H9 (cell line): Measurements from ENCODE around the gene TP53. TPM values are rescaled to one million over a fixed set of nuclear protein-coding genes. Genes with fewer than 3 reads are reported as not detected.

Experiments
- DNase-seq: peaks from one replicate; pipeline ENCODE4 v3.0.0-alpha.2; 2017
- H2AFZ ChIP-seq: one replicate; pipeline ENCODE4 v1.6.1; 2013; ENCODE audit warnings: mild to moderate bottlenecking, low read length, control low read depth, moderate library complexity
- H2AK5ac ChIP-seq: 2 replicates; pipeline ENCODE4 v1.6.1; 2013; ENCODE audit warnings: low read length, control low read depth, mixed read lengths; ENCODE audit not compliant: insufficient read length
- H2BK120ac ChIP-seq: one replicate; pipeline ENCODE4 v1.6.1; 2013; ENCODE audit warnings: low read depth, mild to moderate bottlenecking, low read length, control low read depth, inconsistent platforms; ENCODE audit not compliant: poor library complexity, severe bottlenecking
- H2BK12ac ChIP-seq: 2 replicates; pipeline ENCODE4 v1.6.1; 2013; ENCODE audit warnings: low read length, control low read depth, mixed read lengths, low read depth; ENCODE audit not compliant: insufficient read length
- H2BK15ac ChIP-seq: 2 replicates; pipeline ENCODE4 v1.6.1; 2013; ENCODE audit warnings: low read depth, low read length, control low read depth
- H2BK20ac ChIP-seq: one replicate; pipeline ENCODE4 v1.6.1; 2013; ENCODE audit warnings: low read depth, mild to moderate bottlenecking, low read length, control low read depth, inconsistent platforms; ENCODE audit not compliant: poor library complexity, severe bottlenecking
- H2BK5ac ChIP-seq: 2 replicates; pipeline ENCODE4 v1.6.1; 2013; ENCODE audit warnings: low read length, control low read depth, mixed read lengths; ENCODE audit not compliant: insufficient read length
- H3K14ac ChIP-seq: 2 replicates; pipeline ENCODE4 v1.6.1; 2013; ENCODE audit warnings: low read length, control low read depth; ENCODE audit not compliant: insufficient read depth
- H3K18ac ChIP-seq: 2 replicates; pipeline ENCODE4 v1.6.1; 2013; ENCODE audit warnings: low read depth, mild to moderate bottlenecking, mixed read lengths, low read length, control low read depth; ENCODE audit not compliant: insufficient read length
- H3K23ac ChIP-seq: 2 replicates; pipeline ENCODE4 v1.6.1; 2013; ENCODE audit warnings: low read length, control low read depth, mixed read lengths, low read depth; ENCODE audit not compliant: insufficient read length
- H3K23me2 ChIP-seq: 2 replicates; pipeline ENCODE4 v1.6.1; 2013; ENCODE audit warnings: low read depth, mild to moderate bottlenecking, mixed read lengths, low read length, control low read depth; ENCODE audit not compliant: insufficient read length, poor library complexity, severe bottlenecking
- H3K27ac ChIP-seq: 2 replicates; pipeline ENCODE4 v1.5.1; 2013; ENCODE audit warnings: low read length, control low read depth, mixed read lengths, low read depth; ENCODE audit not compliant: insufficient read length
- H3K27me3 ChIP-seq: 2 replicates; pipeline ENCODE4 v1.6.1; 2013; ENCODE audit warnings: low read length, control low read depth, inconsistent platforms; ENCODE audit not compliant: insufficient read depth
- H3K4ac ChIP-seq: 2 replicates; pipeline ENCODE4 v1.6.1; 2013; ENCODE audit warnings: low read depth, mild to moderate bottlenecking, control low read depth, inconsistent platforms, low read length, moderate library complexity
- H3K4me1 ChIP-seq: 2 replicates; pipeline ENCODE4 v1.6.1; 2013; ENCODE audit warnings: low read length, control low read depth, inconsistent platforms; ENCODE audit not compliant: insufficient read depth
- H3K4me2 ChIP-seq: 2 replicates; pipeline ENCODE4 v1.6.1; 2013; ENCODE audit warnings: low read length, control low read depth, mixed read lengths; ENCODE audit not compliant: insufficient read length, insufficient read depth
- H3K56ac ChIP-seq: 2 replicates; pipeline ENCODE4 v1.6.1; 2013; ENCODE audit warnings: low read depth, mild to moderate bottlenecking, mixed read lengths, low read length, control low read depth; ENCODE audit not compliant: insufficient read length
- H3K79me1 ChIP-seq: 2 replicates; pipeline ENCODE4 v1.6.1; 2013; ENCODE audit warnings: low read depth, mild to moderate bottlenecking, moderate library complexity, low read length, control low read depth, inconsistent platforms; ENCODE audit not compliant: insufficient read depth, poor library complexity, severe bottlenecking
- H3K79me2 ChIP-seq: 2 replicates; pipeline ENCODE4 v1.6.1; 2013; ENCODE audit warnings: low read length, control low read depth, inconsistent platforms; ENCODE audit not compliant: insufficient read depth
- H3K9ac ChIP-seq: 2 replicates; pipeline ENCODE4 v1.6.1; 2013; ENCODE audit warnings: low read length, control low read depth, mixed read lengths; ENCODE audit not compliant: insufficient read length; ENCODE audit errors: extremely low read depth
- H3K9me3 ChIP-seq: one replicate; pipeline ENCODE4 v1.6.1; 2013; ENCODE audit warnings: low read depth, low read length, inconsistent platforms; ENCODE audit not compliant: control insufficient read depth
- H3T11ph ChIP-seq: one replicate; pipeline ENCODE4 v1.6.1; 2013; ENCODE audit warnings: mild to moderate bottlenecking, low read length, control low read depth, inconsistent platforms
- H4K20me1 ChIP-seq: one replicate; pipeline ENCODE4 v1.6.1; 2013; ENCODE audit not compliant: control insufficient read depth, insufficient read length, insufficient read depth
- H4K5ac ChIP-seq: 2 replicates; pipeline ENCODE4 v1.6.1; 2013; ENCODE audit warnings: low read depth, mild to moderate bottlenecking, mixed read lengths, low read length, control low read depth; ENCODE audit not compliant: insufficient read length
- H4K8ac ChIP-seq: replicated peaks from 2 replicates; pipeline ENCODE4 v1.6.1; 2013; ENCODE audit warnings: low read length, control low read depth, mixed read lengths, low read depth; ENCODE audit not compliant: insufficient read length
- H4K91ac ChIP-seq: 2 replicates; pipeline ENCODE4 v1.6.1; 2013; ENCODE audit warnings: low read depth, mild to moderate bottlenecking, moderate library complexity, mixed read lengths, low read length, control low read depth; ENCODE audit not compliant: insufficient read length
- H3K27ac Mint-ChIP-seq, 3 experiments: 2 replicates in 2 of 3; 3 replicates in 1 of 3; pipeline ENCODE4 v1.8.0; 2020 to 2021; ENCODE audit warnings: mixed read lengths in 3 of 3, mild to moderate bottlenecking in 1 of 3, moderate library complexity in 1 of 3
- H3K27me3 Mint-ChIP-seq: 2 replicates; pipeline ENCODE4 v1.8.0; 2021; ENCODE audit warnings: low read depth, mild to moderate bottlenecking, moderate library complexity, mixed read lengths
- H3K36me3 Mint-ChIP-seq, 3 experiments: 2 replicates in 2 of 3; 3 replicates in 1 of 3; pipeline ENCODE4 v1.8.0; 2020 to 2021; ENCODE audit warnings: low read depth in 3 of 3, mixed read lengths in 3 of 3; ENCODE audit not compliant: insufficient read depth in 1 of 3
- H3K4me1 Mint-ChIP-seq, 2 experiments: 2 replicates each; pipeline ENCODE4 v1.8.0; 2020; ENCODE audit warnings: mixed read lengths in 2 of 2
- H3K4me3 Mint-ChIP-seq, 2 experiments: 2 replicates in 1 of 2; 3 replicates in 1 of 2; pipeline ENCODE4 v1.8.0; 2020 to 2021; ENCODE audit warnings: mild to moderate bottlenecking in 2 of 2, mixed read lengths in 2 of 2, moderate library complexity in 1 of 2
- H3K9me3 Mint-ChIP-seq, 2 experiments: 2 replicates in 1 of 2; 3 replicates in 1 of 2; pipeline ENCODE4 v1.8.0; 2020; ENCODE audit warnings: mild to moderate bottlenecking in 2 of 2, mixed read lengths in 2 of 2, moderate library complexity in 1 of 2
- CTCF ChIP-seq: fragments of 200-600 bp; sonication (generic); conservative IDR thresholded peaks from 3 replicates; pipeline ENCODE4 v1.8.0; 2021; ENCODE audit warnings: antibody characterized with exemption, mild to moderate bottlenecking
- WGBS: extraction: QIAGEN DNeasy Blood & Tissue Kit; methylation state at CpG from one replicate; pipeline ENCODE4 v1.1.7; 2013; ENCODE audit warnings: missing lambda C conversion rate, low lambda C conversion rate, mixed read lengths; ENCODE audit not compliant: insufficient read length; ENCODE audit errors: extremely low coverage; 5-methylcytosine and 5-hydroxymethylcytosine counted together
- total RNA-seq: library from RNA; stranded (reverse); gene quantifications from 2 replicates; pipeline ENCODE4 v1.2.1, GENCODE V29; 2021

TP53 gene
- total RNA-seq, 1 experiment from 2014 or later = 163 TPM

GRCh38 chr17:7707858-7708750 is 20.8 kb upstream of the TP53 start:
- Mint-ChIP-seq H3K27me3 (peaks cover 47% of the 10 kb centered on the region), H3K9me3 (no peaks in the 10 kb centered on the region), H3K4me3 (no peak overlapping the region), H3K27ac (no peak overlapping the region; a peak in 1 of 7 replicates), H3K36me3 (peaks cover 0 to 7% (median 0%) of the 10 kb centered on the region in 3 experiments; a peak in 3 of 7 replicates), H3K4me1 (peaks cover 45 to 53% of the 10 kb centered on the region in 2 experiments)
- H4K8ac ChIP-seq = no peak overlapping the region
- no peaks in the 10 kb centered on the region for H3K79me2 ChIP-seq
- no peak overlapping the region for H3K4ac ChIP-seq
- no peak overlapping the region for H2BK120ac ChIP-seq
- H2BK15ac ChIP-seq = no peak overlapping the region
- H3K9ac ChIP-seq = no peak overlapping the region
- H2BK5ac ChIP-seq = no peak overlapping the region
- H2BK12ac ChIP-seq = no peak overlapping the region
- no CpG with 5 or more reads among the region's 22 CpGs for WGBS
- no peaks in the 10 kb centered on the region; the same call in 1 of the 2 replicates for H3K27me3 ChIP-seq
- no peak for TF ChIP-seq CTCF
- no peak overlapping the region for H3K18ac ChIP-seq
- H3K4me1 ChIP-seq = peaks cover 3% of the 10 kb centered on the region
- no peak overlapping the region for H3K14ac ChIP-seq
- no peak overlapping the region for H3K56ac ChIP-seq
- no peak overlapping the region for H2BK20ac ChIP-seq
- no peak for DNase-seq
- H3K27ac ChIP-seq = no peak overlapping the region
- H3K9me3 ChIP-seq = no peaks in the 10 kb centered on the region
- no peak overlapping the region for H3T11ph ChIP-seq
- H2AK5ac ChIP-seq = no peak overlapping the region
- H4K5ac ChIP-seq = no peak overlapping the region
- no peak overlapping the region for H4K91ac ChIP-seq
- no peaks in the 10 kb centered on the region for H3K79me1 ChIP-seq
- no peak overlapping the region for H2AFZ ChIP-seq
- no peak overlapping the region for H3K4me2 ChIP-seq
- H3K23ac ChIP-seq = no peak overlapping the region
- H4K20me1 ChIP-seq = no peaks in the 10 kb centered on the region
- H3K23me2 ChIP-seq = peaks cover 18% of the 10 kb centered on the region
